ENCODE measurements around the gene SIL1.
"Not testable (repeated sequence)": the region's sequence is repeated elsewhere in the genome, so short reads cannot be mapped to it uniquely, and the experiment has no call there.

Gene SIL1

DNA sequence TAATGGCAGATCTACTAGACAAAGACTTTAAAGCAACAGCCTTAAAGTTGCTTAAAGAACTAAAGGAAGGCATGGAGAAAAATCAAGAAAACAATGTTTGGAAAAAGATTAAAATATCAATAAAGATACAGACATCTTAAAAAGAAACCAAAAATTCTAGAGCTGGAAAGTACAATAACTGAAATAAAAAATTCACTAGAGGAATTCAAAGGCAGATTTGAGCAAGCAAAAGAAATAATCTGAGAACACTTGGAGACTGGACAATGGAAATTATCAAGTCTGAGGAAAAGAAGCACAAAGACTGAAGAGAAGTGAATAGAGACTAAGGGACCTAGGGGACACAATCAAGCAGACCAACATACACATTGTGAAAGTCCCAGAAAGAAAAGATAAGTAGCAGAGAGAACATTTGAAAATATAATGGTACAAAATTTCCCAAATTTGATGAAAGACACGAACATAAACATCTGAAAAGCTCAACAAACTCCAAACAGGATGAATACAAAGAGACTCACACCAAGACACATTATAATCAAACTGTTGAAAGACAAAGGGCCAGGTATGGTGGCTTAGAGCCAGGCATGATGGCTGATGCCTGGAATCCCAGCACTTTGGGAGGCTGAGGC lies 26.3 kb downstream of the SIL1 start:
- no peak for DNase-seq

DNA sequence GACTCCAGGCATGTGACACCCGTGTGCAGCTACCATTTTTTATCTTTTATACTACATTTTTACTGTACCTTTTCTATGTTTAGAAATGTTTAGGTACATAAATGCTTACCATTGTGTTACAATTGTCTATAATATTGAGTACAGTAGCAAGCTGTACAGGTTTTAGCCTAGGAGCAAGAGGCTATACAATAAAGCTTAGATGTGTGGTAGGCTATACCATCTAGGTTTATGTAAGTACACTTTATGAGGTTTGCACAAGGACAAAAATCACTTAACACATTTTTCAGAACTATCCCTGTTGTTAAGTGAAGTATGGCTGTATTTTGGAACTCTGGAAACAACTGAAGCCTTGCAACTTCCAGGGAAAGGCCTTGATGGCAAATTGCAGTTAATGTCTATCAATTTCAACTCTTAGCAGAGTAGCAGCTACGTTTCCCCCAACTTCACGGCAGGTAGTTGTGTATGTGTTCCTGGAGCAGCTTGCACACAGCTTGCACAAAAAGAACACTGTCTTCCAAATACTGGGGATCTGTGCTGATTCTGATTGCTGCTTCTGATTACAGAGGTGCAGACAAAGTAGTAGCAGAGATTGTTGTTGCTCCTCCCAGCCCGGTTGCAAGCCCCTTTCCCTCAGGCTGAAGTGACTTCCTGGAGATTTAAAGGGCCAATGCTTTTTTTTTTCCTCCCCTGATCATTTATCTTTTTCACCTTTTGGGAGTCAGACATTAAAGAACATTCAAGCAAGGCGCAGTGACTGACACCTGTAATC lies 30.0 kb downstream of the SIL1 start:
- no peak for DNase-seq

DNA sequence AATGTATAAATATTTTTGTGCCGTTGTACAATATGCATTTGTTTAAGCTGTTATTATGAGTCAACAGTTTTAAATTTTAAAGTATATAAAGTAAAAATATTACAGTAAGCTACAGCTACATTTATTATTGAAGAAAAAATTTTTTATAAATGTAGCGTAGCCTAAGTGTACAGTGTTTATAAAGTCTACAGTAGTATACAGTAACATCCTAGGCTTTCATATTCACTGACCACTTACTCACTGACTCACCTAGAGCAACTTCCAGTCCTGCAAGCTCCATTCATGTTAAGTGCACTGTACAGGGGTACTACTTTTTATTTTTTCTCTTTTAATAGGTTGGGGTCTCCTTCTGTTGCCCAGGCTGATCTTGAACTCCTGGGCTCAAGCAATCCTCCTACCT lies 30.6 kb downstream of the SIL1 start:
- no peak for DNase-seq

DNA sequence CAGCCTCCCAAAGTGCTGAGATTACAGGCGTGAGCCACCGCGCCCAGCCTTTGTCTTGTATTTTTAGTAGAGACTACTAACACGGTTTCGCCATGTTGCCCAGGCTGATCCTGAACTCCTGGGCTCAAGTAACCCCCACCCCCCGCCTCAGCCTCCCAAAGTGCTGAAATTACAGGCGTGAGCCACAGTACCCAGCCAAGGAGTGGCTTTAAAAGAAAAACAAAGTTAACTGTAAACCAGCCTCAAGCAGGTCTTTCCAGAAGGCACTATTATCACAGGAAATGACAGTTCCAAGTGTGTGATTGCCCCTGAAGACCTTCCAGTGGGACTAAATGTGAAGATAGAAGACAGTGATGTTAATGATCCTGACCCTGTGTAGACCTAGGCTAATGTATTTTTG lies 31.1 kb downstream of the SIL1 start:
- DNase-seq: no peak

DNA sequence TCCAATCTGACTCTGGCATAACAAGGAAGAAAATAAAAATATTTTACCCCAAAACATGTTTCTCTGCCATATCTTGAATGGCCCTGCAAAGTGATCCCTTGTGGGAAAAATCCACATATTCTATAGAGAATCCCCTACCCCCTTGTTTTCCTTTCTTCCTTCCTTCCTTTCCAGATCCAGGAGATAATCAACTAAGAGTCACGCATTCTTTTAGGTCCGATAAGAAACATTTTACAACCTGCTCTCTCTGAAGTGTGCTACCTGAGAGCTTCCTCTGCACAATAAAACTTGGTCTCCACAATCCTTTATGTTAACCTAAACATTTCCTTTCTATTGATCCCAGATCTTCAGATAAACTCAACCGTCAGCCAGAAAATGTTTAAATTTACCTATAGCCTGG lies 33.3 kb downstream of the SIL1 start:
- DNase-seq: not testable (repeated sequence)

DNA sequence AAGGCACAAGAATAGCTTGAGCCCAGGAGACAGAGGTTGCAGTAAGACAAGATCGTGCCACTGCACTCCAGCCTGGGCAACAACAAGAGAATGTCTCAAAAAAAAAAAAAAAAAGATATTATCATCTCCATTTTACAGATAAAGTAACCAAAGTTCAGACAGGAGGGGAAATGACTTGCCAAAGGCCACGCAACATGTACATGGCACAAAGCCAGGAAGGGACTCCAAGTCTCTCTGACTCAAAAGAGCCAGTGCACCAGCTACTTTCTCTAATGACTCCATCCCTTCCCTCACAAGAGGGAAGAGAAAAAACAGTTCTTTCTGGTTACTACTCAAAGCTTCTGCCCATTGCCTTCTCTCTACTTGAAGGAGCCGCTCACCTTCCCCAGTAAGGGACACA lies 34.1 kb downstream of the SIL1 start:
- DNase-seq: no peak

DNA sequence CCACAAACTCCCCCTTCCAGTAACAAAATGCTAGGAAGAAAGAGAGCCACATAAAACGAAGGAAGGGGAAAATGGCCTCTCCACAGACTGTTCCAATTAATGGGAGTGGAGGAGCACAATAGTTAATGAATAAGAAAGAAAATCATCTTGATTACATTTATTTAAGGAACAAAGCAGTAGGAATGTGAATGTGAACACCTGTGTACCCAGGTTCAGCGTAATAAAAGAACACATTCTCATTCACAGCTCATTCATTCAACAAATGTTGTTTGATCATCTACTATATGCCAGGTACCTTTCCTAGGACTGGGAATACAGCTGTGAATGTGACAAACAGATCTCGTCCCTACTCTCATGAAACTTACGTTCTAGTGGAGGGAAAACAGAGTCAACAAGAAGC lies 35.7 kb downstream of the SIL1 start:
- no peak for DNase-seq

DNA sequence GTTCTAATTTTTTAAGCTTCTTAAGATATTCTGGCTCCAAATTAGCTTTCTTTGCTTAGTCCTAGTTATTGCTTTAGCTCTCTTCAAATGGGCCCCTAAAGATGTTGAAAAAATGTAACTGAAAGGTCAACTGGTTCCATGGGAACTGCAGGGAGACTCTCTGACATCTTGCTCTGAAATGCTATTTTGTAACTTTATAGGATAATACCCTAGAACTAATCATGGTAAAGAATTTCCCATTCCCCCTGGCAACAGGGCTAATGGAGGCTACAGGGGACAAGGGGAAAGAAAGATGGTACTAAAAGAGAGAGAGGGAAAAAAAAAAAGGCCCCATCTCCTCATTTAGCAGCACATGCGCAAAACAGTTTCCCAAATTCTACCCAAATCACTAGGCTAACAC lies 39.4 kb downstream of the SIL1 start:
- DNase-seq: no peak

DNA sequence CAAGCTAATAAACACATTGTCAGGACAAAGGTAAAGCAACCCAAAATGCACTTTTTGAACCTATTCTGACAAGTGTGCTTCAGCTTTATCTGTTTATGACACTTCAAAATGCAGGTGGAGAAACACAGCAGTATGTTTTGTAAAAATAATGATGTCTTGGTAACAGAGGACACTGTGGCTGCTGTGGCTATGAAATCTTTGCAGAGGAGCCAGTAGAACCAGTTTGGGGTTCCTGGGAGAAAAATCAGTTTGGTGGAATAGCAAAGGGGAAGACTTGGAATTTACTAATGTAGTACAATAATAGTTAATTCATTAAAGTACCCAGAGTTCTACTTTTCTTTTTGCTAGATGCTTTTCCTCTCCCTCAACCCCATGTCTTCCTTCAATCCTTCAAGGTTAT lies 40.6 kb downstream of the SIL1 start:
- DNase-seq: no peak

DNA sequence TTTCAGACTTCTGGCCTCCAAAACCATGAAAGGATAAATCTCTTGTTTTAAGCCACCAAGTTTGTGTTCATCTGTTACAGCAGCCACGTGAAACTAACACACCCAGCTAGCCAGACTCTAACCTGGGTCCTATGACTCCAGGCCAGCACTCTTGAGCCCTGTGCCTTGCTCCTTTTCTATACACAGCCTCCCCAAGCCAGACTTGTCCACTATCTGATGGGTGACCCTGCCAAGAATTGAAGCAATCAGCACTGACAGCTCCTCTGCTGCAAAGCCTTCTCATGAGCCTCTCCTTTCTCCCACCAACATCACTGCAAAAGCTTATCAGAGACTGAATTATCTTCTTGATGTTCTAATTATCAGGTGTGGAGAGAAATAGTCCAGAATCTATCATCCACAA lies 41.4 kb downstream of the SIL1 start:
- no peak for DNase-seq

DNA sequence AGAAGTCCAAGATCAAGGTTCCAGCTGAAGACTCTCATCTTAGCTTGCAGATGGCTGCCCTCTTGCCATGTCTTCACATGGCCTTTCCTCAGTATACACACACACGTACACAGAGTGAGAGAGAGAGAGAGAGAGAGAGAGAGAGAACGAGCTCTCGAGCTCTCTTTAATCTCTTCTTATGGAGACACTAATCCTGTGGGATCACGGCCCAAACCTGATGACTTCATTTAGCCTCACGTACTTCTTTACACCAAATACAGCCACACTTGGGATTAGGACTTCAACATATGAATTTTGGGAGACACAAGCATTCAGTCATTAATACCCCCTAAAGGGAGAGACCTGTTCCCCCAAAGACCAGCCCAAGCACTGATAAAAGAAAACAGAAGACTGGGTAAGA lies 42.8 kb downstream of the SIL1 start:
- no peak for DNase-seq

DNA sequence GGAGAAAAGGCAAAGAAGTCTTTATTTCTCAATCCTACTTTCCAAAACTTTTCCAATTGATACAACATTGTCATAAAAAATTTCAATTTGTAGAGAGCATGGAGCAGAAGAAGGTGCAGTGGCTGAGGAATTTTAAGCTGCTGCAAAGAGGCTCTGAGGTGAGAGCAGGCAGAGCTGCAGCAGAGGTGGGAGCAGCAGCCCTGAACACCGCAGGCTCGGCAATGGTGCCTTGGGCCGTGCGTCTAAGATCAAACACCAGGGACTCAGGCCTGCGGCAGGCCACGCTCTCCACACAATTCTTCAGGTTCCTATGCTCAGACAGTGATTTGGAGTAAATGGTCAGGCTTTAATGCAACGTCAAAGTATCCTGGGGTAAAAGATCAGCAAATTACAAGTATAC lies 46.3 kb downstream of the SIL1 start:
- DNase-seq: no peak

DNA sequence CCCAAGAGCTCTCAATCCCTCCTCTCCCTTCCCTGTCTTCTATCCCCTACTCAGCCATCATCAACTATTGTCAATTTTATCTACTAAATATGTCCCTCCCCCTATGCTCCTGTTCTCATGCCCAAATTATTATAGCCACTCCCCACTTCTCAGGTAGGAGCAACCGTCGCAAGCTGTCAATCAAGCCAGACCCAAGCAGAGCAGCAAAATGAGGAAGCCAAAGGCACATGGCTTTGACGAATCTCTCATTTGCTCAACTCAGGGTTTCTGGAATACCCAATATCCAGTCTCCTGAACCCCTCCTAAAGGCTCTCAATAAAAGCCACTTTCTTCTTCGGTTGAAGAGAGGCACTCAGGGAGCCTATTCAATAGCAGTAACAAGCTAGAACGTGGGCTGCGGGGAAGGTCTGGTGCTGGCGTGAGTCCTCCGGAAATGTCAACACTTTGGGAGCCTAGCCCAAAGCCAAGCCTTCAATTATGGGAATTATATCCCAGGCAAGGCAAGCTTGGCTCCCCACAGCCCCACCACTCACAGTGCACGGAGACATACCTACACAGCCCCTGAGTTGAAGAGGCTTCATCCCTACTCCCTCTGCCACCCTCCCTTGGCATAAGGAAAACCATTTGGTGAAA lies 47.7 kb downstream of the SIL1 start:
- peak; percentile 23 for DNase-seq

DNA sequence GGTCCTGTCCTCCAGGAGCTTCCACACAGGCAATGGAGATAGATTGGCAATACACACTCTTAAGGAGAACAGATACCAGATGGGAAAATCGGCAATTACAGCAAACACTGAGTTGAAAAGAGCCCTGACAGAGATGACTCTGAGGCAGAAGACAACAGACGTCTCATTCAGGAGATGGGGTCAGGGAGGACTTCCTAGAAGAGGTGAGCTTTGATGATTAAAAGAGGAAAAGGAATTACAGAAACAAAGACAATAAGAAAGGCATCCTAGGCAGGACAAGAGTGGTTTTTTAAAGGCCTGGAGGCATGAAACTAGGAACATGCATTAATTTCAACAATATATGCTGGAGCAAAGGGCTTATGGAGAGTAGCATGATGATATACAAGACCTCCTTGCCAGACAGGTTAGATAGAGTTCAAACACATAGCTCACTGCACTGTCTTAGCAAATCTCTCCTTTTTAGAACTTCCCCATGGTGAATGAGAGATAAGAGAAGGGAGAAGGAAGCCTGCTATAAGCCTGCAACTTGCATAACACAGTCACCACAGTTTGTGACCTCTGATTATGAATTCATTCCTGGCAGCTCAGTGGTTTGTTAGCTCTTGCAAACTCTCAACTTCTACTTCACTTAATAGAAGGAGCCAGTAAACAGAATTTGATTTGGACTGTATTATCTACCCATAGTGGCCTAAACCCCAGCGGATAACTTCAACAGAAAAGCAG lies 48.5 kb downstream of the SIL1 start:
- DNase-seq: no peak

DNA sequence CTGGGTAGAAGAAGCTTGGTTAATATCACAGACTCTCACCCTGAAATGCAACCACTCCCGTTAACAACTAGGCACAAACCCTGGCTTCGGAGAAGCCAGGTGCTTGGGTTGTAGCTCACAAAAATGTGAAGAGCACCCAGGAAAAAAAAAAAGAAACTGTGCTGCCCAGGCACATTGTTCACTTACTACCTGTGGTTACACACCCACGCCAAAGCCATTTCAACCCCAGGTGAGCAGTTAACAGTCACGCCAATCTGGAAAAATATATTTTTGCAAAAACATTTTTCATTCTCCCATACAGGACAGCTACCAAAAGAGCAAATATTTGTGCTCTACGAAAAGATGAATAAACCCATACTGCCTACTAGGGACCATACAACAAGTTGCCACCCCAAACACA lies 49.2 kb downstream of the SIL1 start:
- peak; percentile 35 for DNase-seq

DNA sequence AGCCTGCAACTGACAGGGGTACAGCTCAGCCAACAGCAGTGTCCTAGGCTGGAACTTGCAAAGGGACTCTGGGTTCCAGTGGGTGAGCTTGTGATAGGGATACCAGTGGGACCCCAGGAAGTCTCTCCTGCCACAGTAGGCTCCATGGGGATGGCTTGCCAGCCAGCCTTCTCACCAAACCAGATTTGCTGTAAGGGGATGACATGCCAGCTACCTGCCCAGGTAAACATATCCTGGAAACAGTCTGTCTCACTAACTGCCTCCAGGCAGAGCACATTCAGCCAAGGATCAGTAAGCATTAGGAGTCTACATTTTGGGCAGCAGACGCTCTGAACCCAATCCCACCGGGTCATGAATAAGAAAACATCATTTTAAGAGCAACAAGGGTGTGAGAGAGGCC lies 49.9 kb downstream of the SIL1 start:
- peak; percentile 23 for DNase-seq

DNA sequence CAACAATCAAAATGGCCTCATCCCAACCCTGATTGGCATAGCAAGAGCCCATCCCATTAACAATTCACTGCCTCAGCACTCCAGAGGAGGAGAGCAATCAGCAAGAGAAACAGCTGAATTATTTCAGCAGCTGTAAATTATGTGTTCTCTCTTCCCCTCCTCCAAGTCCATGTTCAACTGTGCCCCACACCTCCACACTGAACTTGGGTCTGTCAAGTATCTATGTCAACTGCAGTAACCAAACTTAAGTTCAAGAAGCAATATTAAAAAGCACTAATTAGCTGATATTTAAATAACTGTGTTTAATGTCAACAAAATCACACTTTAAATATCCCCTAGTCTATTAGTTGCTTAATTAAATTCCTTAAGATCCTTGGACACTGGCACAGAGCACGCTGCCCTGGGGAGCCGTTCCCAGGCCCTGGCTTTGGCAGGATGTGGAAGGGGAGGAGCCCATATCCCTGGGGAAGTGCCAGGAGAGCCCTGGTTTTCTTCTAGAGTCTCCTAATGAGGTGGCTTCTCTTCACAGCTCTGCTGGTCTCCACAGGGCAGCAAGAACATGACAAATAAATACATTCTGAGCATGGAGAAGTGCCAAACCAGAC lies 50.6 kb downstream of the SIL1 start:
- DNase-seq: peak; percentile 46

DNA sequence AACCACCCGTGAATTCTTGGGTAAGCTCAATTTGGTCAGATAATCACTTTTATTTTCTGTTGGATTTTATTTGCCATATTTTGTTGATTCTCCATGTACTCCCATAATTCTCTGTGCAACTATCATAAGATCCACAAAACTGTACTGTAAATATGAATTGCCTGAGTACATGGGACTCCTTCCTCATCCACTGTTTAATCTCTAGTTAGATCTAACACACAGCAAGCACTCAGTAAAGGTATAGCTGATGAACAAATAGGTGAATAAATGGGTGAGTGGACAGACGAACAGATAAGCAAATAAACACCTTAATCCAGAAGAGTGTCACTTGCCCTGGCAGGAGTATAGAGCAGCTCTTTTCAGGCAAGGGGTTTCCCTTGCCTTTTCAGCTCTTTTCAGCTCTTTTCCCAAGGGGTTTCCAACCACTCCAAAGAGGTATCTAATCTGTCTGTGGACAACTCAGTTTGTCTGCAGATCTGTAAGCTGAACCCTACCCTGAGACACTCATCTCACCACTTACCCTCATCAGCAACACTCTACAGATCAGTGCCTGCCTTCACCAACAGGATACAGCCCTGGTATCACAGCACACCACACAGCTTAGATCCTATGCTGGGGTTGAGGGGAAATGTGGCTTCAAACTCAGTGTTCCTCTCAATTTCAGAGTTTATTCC lies 51.2 kb downstream of the SIL1 start:
- peak; percentile 33 for DNase-seq

DNA sequence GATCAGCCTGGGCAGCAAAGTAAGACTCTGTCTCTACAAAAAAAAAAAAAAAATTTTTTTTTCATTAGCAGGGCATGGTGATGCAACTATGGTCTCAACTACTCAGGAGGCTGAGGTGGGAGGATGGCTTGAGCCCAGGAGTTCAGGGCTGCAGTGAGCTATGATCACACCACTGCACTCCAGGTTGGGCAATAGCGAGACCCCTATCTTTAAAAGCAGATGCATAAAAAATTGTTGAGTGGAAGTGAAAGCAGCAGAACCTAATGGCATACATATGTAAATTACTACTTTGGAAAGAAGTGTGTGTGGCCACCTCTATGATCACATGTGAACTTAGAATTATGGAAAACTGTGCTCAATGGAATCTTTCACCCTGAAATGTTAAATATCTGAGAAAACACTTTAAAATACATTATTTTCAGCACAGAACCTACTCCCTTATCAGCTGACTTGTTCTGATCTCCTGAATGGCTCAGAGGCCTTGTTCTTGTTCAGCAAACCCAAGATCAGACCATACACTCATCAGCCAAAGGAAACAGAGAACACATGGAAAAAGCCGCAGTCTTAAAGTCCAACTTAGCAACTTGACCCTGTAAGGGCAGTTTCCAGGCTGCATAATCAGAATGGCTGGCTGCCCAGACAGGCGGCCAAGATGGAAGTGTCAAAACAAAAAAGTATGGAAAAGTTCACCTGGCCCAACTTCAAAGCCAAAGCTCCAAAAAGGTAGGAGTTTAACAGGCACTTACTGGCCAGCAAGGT lies 56.5 kb downstream of the SIL1 start:
- DNase-seq: no peak

DNA sequence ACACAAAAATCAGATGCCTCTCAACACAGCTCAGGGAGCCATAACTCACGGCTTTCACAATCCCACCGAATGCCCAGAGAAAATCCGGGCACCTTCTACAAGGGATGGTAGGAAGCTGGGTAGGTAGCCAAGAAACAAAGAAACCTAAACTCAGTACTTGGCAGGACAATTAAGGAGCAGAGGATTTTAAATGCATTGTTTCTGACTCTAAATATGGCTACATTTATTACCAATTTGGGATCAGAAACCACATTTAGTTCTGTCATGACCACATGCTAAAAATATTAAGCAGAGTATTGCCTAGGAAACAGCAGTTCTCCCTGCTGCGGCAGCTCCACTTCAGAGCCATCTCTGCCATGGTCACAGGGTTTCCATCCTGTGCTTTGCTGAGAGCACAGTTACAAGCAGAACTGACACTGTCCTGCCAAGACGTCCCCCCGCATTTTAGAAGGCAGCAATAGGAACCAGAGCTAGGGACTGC lies 57.5 kb downstream of the SIL1 start:
- no peak for DNase-seq

DNA sequence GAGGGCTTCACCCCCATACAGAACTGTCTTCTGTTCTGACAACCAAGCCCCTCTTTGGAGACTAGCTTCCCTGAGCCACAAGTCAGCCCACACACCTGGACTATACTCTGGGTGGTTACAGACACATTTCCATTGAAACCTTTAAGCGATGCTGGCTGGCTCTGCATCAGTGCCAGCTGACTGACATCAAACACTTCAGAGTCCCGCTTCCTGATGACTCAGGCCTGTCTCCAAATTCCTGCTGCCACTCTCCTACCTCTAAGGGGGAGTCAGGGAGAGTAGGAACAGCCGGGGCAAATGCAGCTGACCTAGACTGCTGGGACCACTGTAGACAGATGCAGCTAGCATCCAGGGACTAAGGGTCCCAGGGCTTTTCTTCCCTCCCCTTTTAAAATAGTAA lies 59.4 kb downstream of the SIL1 start:
- DNase-seq: peak; percentile 45

DNA sequence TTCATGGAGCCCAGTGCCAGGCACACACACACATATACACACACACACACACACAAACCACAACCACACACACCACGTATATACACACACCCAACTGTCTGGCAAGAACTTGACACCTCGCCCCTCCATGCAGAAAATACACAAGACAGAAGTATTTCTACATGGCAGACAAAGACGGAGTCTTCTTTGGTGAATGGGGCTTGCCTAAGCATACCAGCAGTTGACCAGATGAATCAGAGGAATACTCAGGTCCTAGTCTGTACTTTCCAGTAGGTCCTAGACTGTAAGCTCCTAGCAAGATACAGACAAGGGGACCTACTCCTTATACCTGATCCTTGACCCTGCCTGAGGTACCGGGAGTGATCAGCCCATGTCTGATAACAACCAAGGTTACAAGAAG lies 60.1 kb downstream of the SIL1 start:
- no peak for DNase-seq
